ENCODE measurements around the gene SLC35E1.

Gene SLC35E1

DNA sequence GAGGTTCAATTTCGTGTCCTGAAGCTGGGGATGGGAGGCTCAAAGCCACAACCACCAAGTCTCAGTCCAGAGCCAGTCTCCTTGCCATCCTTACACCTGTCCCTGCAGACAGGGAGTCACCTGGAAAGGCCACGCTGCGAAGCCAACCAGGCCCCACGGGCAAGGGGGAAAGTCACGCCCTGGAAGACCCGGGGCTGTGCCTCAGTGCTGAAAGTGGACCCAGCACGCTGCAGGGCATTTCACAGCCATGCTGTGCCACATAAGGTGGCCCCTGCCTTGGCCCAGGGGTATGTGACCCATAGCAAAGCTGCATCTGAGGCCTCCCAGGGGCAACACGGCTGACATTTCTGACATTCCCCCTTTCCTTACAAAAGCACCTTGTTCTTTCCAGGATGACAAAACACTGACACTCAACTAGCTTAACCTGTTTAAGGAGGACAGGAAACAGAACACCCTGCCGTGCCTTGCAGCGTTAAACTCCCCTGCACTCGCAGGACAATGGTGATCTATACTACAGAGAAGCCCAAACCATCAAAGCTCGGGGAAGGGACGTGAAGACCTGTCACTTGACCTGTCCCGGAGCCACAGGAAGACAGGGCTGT, 44.8 kb downstream of the SLC35E1 start:
- TF ChIP-seq CTCF (IDR thresholded peaks at IDR 0.05; ENCODE audit: low read length) (no peak), EZH2 (optimal IDR thresholded peaks at IDR 0.05; ENCODE audit: low read depth, low read length) (no peak), EZH2phosphoT487 (IDR thresholded peaks at IDR 0.05; ENCODE audit: low read length) (no peak)
- DNase-seq: no peak
- no peak overlapping the region for H3K27ac ChIP-seq (ENCODE audit: low read length)

GRCh38 chr19:16525751-16526481, 46.3 kb downstream of the SLC35E1 start:
- Histone ChIP-seq H3K27me3 (replicated peaks; ENCODE audit: insufficient read depth, low read length) (no peaks in the 10 kb centered on the region), H3K36me3 (replicated peaks; ENCODE audit: insufficient read depth, low read length) (peaks cover 5% of the 10 kb centered on the region), H4K20me1 (ENCODE audit: insufficient read depth, low read length) (no peaks in the 10 kb centered on the region)

More for the DNA sequence above, 44.8 kb downstream of the SLC35E1 start:
- no peak overlapping the region for H3K4me2 ChIP-seq (ENCODE audit: low read depth, low read length)
- H3K36me3 ChIP-seq (replicated peaks; ENCODE audit: insufficient read depth, low read length): peaks cover 4% of the 10 kb centered on the region
- H4K20me1 ChIP-seq (ENCODE audit: insufficient read depth, low read length): no peaks in the 10 kb centered on the region
- H3K9ac ChIP-seq (ENCODE audit: low read length): no peak overlapping the region
- no peaks in the 10 kb centered on the region for H3K27me3 ChIP-seq (replicated peaks; ENCODE audit: insufficient read depth, low read length)
- no peaks in the 10 kb centered on the region for H3K9me2 ChIP-seq (replicated peaks; ENCODE audit: insufficient read depth, low read length)
- H3K79me2 ChIP-seq (ENCODE audit: low read length): peaks cover 41% of the 10 kb centered on the region
- no peak overlapping the region for H2AFZ ChIP-seq (ENCODE audit: low read length)
- H3K9me3 ChIP-seq (replicated peaks; ENCODE audit: insufficient read depth, low read length): no peaks in the 10 kb centered on the region
- H3K4me1 ChIP-seq (ENCODE audit: low read length): no peaks in the 10 kb centered on the region
- no peaks in the 10 kb centered on the region for H3F3A ChIP-seq (ENCODE audit: insufficient read depth, low read length)
- H3K4me3 ChIP-seq (ENCODE audit: low read length): no peak overlapping the region

GRCh38 chr19:16524991-16525734, 47.1 kb downstream of the SLC35E1 start:
- H4K20me1 ChIP-seq (ENCODE audit: insufficient read depth, low read length): no peaks in the 10 kb centered on the region
- no peak overlapping the region for H3K4me3 ChIP-seq (ENCODE audit: low read length)
- H3K4me2 ChIP-seq (ENCODE audit: low read depth, low read length): no peak overlapping the region
- H3K36me3 ChIP-seq (replicated peaks; ENCODE audit: insufficient read depth, low read length): peaks cover 12% of the 10 kb centered on the region
- no peak overlapping the region for H3K27ac ChIP-seq (ENCODE audit: low read length)
- H2AFZ ChIP-seq (ENCODE audit: low read length): no peak overlapping the region
- no peaks in the 10 kb centered on the region for H3K27me3 ChIP-seq (replicated peaks; ENCODE audit: insufficient read depth, low read length)
- no peak for DNase-seq
- no peaks in the 10 kb centered on the region for H3K4me1 ChIP-seq (ENCODE audit: low read length)
- H3K9ac ChIP-seq (ENCODE audit: low read length): no peak overlapping the region
- TF ChIP-seq EZH2 (optimal IDR thresholded peaks at IDR 0.05; ENCODE audit: low read depth, low read length) (no peak), CTCF (IDR thresholded peaks at IDR 0.05; ENCODE audit: low read length) (no peak), EZH2phosphoT487 (IDR thresholded peaks at IDR 0.05; ENCODE audit: low read length) (no peak)
- H3F3A ChIP-seq (ENCODE audit: insufficient read depth, low read length): no peaks in the 10 kb centered on the region
- no peaks in the 10 kb centered on the region for H3K9me2 ChIP-seq (replicated peaks; ENCODE audit: insufficient read depth, low read length)
- H3K79me2 ChIP-seq (ENCODE audit: low read length): peaks cover 24% of the 10 kb centered on the region
- no peaks in the 10 kb centered on the region for H3K9me3 ChIP-seq (replicated peaks; ENCODE audit: insufficient read depth, low read length)

More at GRCh38 chr19:16525751-16526481, 46.3 kb downstream of the SLC35E1 start:
- Histone ChIP-seq H3K9me2 (replicated peaks; ENCODE audit: insufficient read depth, low read length) (no peaks in the 10 kb centered on the region), H3F3A (ENCODE audit: insufficient read depth, low read length) (no peaks in the 10 kb centered on the region), H3K79me2 (ENCODE audit: low read length) (peaks cover 31% of the 10 kb centered on the region), H2AFZ (ENCODE audit: low read length) (no peak overlapping the region), H3K9me3 (replicated peaks; ENCODE audit: insufficient read depth, low read length) (no peaks in the 10 kb centered on the region), H3K4me3 (ENCODE audit: low read length) (no peak overlapping the region), H3K27ac (ENCODE audit: low read length) (no peak overlapping the region), H3K9ac (ENCODE audit: low read length) (no peak overlapping the region), H3K4me1 (ENCODE audit: low read length) (no peaks in the 10 kb centered on the region), H3K4me2 (ENCODE audit: low read depth, low read length) (no peak overlapping the region)
- TF ChIP-seq CTCF (IDR thresholded peaks at IDR 0.05; ENCODE audit: low read length) (no peak), EZH2phosphoT487 (IDR thresholded peaks at IDR 0.05; ENCODE audit: low read length) (no peak), EZH2 (optimal IDR thresholded peaks at IDR 0.05; ENCODE audit: low read depth, low read length) (no peak)
- DNase-seq: no peak

Data from MM.1S (cell line).